Measurements from ENCODE around the gene RHOG. TPM values are rescaled to one million over a fixed set of nuclear protein-coding genes. Genes with fewer than 3 reads are reported as not detected.

Gene RHOG
- total RNA-seq, 2 donors from 2014 or later, result 41.1 to 56.4 TPM

DNA sequence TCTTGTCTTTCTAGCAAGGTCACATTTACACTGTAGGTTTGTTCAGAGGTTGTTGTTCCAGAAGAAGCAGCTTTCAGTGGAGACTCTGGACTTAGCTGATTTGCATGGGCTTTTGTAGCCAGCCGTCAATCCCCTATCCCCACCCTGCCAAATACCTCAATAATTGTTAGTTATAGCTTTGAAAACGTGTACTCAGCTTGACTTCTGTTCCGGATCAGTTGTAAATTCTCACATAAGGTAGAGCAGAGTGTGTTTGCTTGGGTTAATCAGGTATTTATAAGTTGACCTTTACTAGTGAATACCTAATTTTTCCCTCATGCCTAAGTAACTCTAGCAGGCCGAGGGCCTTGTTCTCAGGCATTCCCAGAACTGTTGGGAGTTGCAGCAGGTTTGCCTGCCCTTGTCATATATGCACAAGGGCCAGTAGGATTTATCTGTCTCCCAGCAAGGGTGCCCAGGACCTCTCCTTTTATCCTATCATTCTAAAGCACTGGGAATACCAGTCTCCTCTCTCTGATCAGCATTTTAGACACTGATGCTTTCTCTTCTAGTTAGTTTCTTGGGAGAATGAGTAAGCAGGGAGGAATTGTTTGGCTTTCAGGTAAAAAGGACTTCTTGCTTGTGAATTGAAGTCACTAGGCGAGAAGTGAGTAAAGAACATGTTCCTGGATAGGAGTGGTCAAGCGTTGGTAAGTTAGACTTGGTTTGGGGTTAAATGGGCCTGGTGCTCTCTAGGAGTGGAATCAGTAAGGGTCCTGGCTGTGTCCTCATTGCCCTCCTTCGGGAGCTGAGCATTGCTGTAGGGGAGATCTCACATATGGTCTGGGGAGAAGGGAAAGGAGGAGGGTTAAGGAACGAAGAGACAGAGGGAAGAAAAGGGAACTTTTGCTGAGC is 36.9 kb upstream of the RHOG start:
- WGBS, result 57% methylated on average over 8 of the region's 8 CpGs
- Histone ChIP-seq H3K4me1 (replicated peaks) (no peaks in the 10 kb centered on the region), H3K4me3 (no peak overlapping the region), H3K9me3 (no peaks in the 10 kb centered on the region), H3K36me3 (no peaks in the 10 kb centered on the region), H3K27ac (no peak overlapping the region), H3K27me3 (replicated peaks; ENCODE audit: insufficient read depth) (no peaks in the 10 kb centered on the region)
- DNase-seq (ENCODE audit: low spot score), result no peak
- TF ChIP-seq, protein P1, sequence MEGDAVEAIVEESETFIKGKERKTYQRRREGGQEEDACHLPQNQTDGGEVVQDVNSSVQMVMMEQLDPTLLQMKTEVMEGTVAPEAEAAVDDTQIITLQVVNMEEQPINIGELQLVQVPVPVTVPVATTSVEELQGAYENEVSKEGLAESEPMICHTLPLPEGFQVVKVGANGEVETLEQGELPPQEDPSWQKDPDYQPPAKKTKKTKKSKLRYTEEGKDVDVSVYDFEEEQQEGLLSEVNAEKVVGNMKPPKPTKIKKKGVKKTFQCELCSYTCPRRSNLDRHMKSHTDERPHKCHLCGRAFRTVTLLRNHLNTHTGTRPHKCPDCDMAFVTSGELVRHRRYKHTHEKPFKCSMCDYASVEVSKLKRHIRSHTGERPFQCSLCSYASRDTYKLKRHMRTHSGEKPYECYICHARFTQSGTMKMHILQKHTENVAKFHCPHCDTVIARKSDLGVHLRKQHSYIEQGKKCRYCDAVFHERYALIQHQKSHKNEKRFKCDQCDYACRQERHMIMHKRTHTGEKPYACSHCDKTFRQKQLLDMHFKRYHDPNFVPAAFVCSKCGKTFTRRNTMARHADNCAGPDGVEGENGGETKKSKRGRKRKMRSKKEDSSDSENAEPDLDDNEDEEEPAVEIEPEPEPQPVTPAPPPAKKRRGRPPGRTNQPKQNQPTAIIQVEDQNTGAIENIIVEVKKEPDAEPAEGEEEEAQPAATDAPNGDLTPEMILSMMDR (IDR thresholded peaks at IDR 0.05), result no peak
- TF ChIP-seq POLR2A (IDR thresholded peaks at IDR 0.05), result no peak
- intact Hi-C loops (cut with DNase I), result no loop called here

DNA sequence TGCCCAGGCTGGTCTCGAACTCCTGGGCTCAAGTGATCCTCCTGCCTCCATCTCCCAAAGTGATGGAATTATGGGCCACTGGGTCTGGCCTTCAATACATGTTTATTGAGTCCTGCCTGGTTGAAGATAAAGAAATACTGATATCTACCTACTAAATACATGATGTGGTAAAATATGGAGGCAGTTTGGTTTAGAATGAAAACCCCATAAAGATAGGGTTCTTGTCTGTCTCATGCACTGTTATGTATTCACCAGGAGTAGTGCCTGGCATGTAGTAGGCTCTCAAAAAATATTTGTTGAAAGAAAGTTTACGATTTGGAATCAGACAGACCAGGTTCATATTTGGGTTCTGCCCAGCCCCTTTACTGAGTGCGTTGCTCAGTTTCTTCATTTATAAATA is 35.9 kb upstream of the RHOG start:
- no peak overlapping the region for H3K4me3 ChIP-seq
- no peak overlapping the region for H3K27ac ChIP-seq
- H3K27me3 ChIP-seq (replicated peaks; ENCODE audit: insufficient read depth), result no peaks in the 10 kb centered on the region
- no peak for DNase-seq (ENCODE audit: low spot score)
- no peaks in the 10 kb centered on the region for H3K36me3 ChIP-seq
- no peaks in the 10 kb centered on the region for H3K9me3 ChIP-seq
- H3K4me1 ChIP-seq (replicated peaks), result no peaks in the 10 kb centered on the region
- intact Hi-C loops (cut with DNase I), result no loop called here
- TF ChIP-seq POLR2AphosphoS5 (IDR thresholded peaks at IDR 0.05), result no peak
- no peak for TF ChIP-seq POLR2A (IDR thresholded peaks at IDR 0.05)
- TF ChIP-seq, protein P1 (IDR thresholded peaks at IDR 0.05), result no peak
- WGBS, result 75% methylated on average over 3 of the region's 3 CpGs

DNA sequence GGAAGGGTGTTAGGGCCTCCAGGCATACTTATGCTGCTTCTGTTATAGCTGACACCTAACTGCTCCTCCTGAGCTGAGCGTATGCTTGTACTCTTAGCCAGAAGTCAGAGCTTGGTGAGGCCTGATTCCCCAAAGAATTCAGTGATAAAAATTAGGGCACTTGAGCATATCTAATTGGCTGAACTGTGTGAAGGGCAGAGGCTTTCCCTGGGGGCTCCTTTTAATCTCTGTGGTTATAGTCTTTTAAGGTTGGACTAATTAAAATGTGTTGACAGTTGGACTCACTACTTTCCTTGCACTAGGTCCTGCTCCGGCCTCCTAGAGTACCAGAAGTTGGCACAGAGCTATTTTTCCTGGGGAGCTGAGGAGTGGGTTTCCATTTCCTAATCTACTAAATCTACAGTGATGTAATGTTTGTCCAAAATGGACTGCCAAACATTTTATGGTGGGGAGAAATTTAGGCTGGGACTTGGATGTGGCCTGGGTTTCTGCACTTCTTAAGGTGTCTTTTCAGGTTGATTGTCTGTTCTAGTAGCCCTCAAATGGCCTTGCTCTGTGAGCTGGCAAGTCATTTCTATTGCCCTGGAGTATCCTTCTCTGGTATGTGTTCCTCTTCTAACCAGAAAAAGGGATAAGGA is 33.1 kb upstream of the RHOG start:
- Histone ChIP-seq H3K4me1 (replicated peaks) (no peaks in the 10 kb centered on the region), H3K4me3 (no peak overlapping the region), H3K36me3 (no peaks in the 10 kb centered on the region), H3K27ac (no peak overlapping the region), H3K9me3 (no peaks in the 10 kb centered on the region), H3K27me3 (replicated peaks; ENCODE audit: insufficient read depth) (no peaks in the 10 kb centered on the region)
- TF ChIP-seq POLR2A (IDR thresholded peaks at IDR 0.05), result no peak
- no peak for TF ChIP-seq POLR2AphosphoS5 (IDR thresholded peaks at IDR 0.05)
- TF ChIP-seq, protein P1 (IDR thresholded peaks at IDR 0.05), result no peak
- no peak for DNase-seq (ENCODE audit: low spot score)
- WGBS, result 89% methylated on average over 2 of the region's 2 CpGs
- intact Hi-C loops (cut with DNase I), result no loop called here

DNA sequence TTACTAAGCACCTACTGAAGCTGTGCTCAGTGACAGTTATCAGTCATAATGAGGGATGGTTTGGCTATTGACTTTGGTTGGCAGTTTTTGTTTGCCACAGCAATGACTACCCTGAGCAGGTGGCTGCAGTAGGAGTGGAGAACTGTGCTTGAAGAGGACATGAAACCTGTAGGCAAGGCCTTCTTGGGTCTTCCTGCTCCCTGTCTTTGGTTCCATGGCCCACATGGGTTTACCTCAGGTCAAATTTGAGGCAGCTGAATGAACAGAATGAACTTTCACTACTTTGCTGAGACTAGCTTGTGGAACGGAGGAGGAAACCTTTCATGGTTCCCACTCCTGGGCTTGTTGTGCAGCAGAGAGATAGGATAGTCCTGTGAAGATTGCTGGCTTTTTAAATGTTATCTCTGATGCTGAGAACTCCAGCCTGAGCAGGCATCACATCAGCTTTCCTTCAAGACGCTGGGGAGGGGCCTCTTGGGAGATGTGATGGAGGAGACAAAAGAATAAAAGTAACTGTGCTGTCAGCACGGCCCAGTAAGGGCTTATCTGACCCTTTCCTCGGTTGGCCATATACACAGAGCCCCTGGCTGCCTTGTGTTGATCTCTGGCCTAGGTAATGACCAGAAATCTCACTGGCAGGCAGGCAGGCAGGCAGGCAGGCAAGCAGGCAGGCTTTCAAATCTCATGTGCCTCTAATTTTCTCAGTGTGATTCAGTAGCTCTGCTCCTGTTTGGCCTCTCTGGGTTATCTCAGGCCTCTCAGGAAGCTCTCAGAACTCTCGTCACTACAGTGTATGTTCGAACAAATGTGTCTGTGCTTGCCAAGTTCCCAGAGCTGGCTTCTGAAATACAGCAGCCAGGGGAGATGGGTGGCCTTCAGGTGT is 26.7 kb upstream of the RHOG start:
- Histone ChIP-seq H3K36me3 (no peaks in the 10 kb centered on the region), H3K27ac (no peak overlapping the region), H3K4me3 (no peak overlapping the region), H3K27me3 (replicated peaks; ENCODE audit: insufficient read depth) (no peaks in the 10 kb centered on the region), H3K4me1 (replicated peaks) (peaks cover 15% of the 10 kb centered on the region), H3K9me3 (no peaks in the 10 kb centered on the region)
- 36% methylated on average over 6 of the region's 6 CpGs for WGBS
- TF ChIP-seq POLR2A (IDR thresholded peaks at IDR 0.05), result no peak
- no peak for TF ChIP-seq POLR2AphosphoS5 (IDR thresholded peaks at IDR 0.05)
- TF ChIP-seq, protein P1 (IDR thresholded peaks at IDR 0.05), result no peak
- no peak for DNase-seq (ENCODE audit: low spot score)
- intact Hi-C loops (cut with DNase I), result no loop called here
